HTERT RPE-1 (cell line): Measurements from ENCODE around the gene SLC39A5.
"Not testable (repeated sequence)": the region's sequence is repeated elsewhere in the genome, so short reads cannot be mapped to it uniquely, and the experiment has no call there.

Source experiments
- in situ Hi-C: fragments of 300-500 bp; cut with MboI; formaldehyde crosslinking; loops from 4 replicates; pipeline ENCODE4 v1.14.3; 2020; ENCODE audit warnings: low sequenced_read_pairs

SLC39A5 gene

GRCh38 chr12:56243731-56244181 lies 13.9 kb downstream of the SLC39A5 start:
- in situ Hi-C loops, result no loop called here

GRCh38 chr12:56244494-56244893 lies 14.6 kb downstream of the SLC39A5 start:
- in situ Hi-C loops, result no loop called here

GRCh38 chr12:56247923-56248322 lies 18.1 kb downstream of the SLC39A5 start:
- in situ Hi-C loops, result no loop called here

- in situ Hi-C loops, result no loop called here
These were observed 18.9 kb downstream of the SLC39A5 start for GRCh38 chr12:56248711-56249110.

GRCh38 chr12:56252649-56253048 lies 22.8 kb downstream of the SLC39A5 start:
- in situ Hi-C loops, result no loop called here

GRCh38 chr12:56253091-56253490 lies 23.2 kb downstream of the SLC39A5 start:
- in situ Hi-C loops, result no loop called here

GRCh38 chr12:56255671-56256070 lies 25.8 kb downstream of the SLC39A5 start:
- in situ Hi-C loops, result no loop called here

GRCh38 chr12:56256326-56256960 lies 26.6 kb downstream of the SLC39A5 start:
- in situ Hi-C loops, result no loop called here

GRCh38 chr12:56257071-56257470 lies 27.2 kb downstream of the SLC39A5 start:
- in situ Hi-C loops, result no loop called here

GRCh38 chr12:56257491-56258067 lies 27.7 kb downstream of the SLC39A5 start:
- in situ Hi-C loops, result no loop called here

- in situ Hi-C loops, result no loop called here
These were observed 28.4 kb downstream of the SLC39A5 start, which contains the start of gene ANKRD52 for GRCh38 chr12:56258068-56258819. TSS of gene ANKRD52 (minus strand) at chr12:56258384. CDS start at chr12:56258269, 115 bp downstream.

GRCh38 chr12:56258820-56259183 lies 29.0 kb downstream of the SLC39A5 start:
- in situ Hi-C loops, result no loop called here

GRCh38 chr12:56260380-56260779 lies 30.5 kb downstream of the SLC39A5 start:
- in situ Hi-C loops, result no loop called here

- in situ Hi-C loops, result no loop called here
These were observed 31.1 kb downstream of the SLC39A5 start for GRCh38 chr12:56260921-56261320.

GRCh38 chr12:56261503-56262232 lies 31.8 kb downstream of the SLC39A5 start:
- in situ Hi-C loops, result no loop called here

- in situ Hi-C loops, result not testable (repeated sequence)
These were observed 33.1 kb downstream of the SLC39A5 start for GRCh38 chr12:56262955-56263354.

GRCh38 chr12:56266068-56266692 lies 36.3 kb downstream of the SLC39A5 start:
- in situ Hi-C loops, result not testable (repeated sequence)

- in situ Hi-C loops, result no loop called here
These were observed 37.0 kb downstream of the SLC39A5 start, which contains the start of gene COQ10A for GRCh38 chr12:56266693-56267442. TSS of gene COQ10A (plus strand) at chr12:56266942. CDS start at chr12:56267119, 177 bp downstream.

GRCh38 chr12:56267443-56268071 lies 37.7 kb downstream of the SLC39A5 start:
- in situ Hi-C loops, result no loop called here

GRCh38 chr12:56271031-56271430 lies 41.2 kb downstream of the SLC39A5 start:
- in situ Hi-C loops, result no loop called here
